Suprapubic skin (tissue), 3 donors: ENCODE results near the gene GAK.

Source experiments
- CTCF ChIP-seq, 2 donors: fragments of 200-600 bp in 1 of 2; fragments of 450-650 bp in 1 of 2; sonication (generic) in 1 of 2; IDR thresholded peaks; one replicate each; pipeline ENCODE4 v1.5.1; 2016 to 2019; ENCODE audit warnings: antibody characterized with exemption in 2 of 2, mild to moderate bottlenecking in 1 of 2, moderate library complexity in 1 of 2
- POLR2A ChIP-seq, 2 donors: fragments of 450-650 bp; IDR thresholded peaks; one replicate each; pipeline ENCODE4 v1.6.1; 2017; ENCODE audit warnings: antibody characterized with exemption in 2 of 2, mild to moderate bottlenecking in 2 of 2, moderate library complexity in 2 of 2

GRCh38 chr4:899556-899906 lies 32.6 kb downstream of the GAK start:
- TF ChIP-seq CTCF (IDR thresholded peaks at IDR 0.05), result no peak
- no peak for TF ChIP-seq POLR2A (IDR thresholded peaks at IDR 0.05)
